Smooth muscle cell (in vitro differentiated cells): ENCODE measurements around the gene SNX19. TPM values are rescaled to one million over a fixed set of nuclear protein-coding genes. Genes with fewer than 3 reads are reported as not detected.

Experiments used
- DNase-seq: peaks from one replicate; lab custom pipeline; 2025; ENCODE audit not compliant: unreplicated experiment; lab: John Stamatoyannopoulos, UW
- H2AFZ ChIP-seq: fragments of 200-600 bp; sonication (generic); 2 replicates; pipeline ENCODE4 v1.6.0; 2016; ENCODE audit warnings: antibody characterized with exemption, low read depth, mild to moderate bottlenecking
- H3F3A ChIP-seq: fragments of 200-600 bp; sonication (generic); 2 replicates; pipeline ENCODE4 v1.6.0; 2017; ENCODE audit warnings: antibody characterized with exemption, low read depth
- H3K27ac ChIP-seq: fragments of 200-600 bp; sonication (generic); 2 replicates; pipeline ENCODE4 v1.5.1; 2016; ENCODE audit warnings: low read depth, mild to moderate bottlenecking
- H3K27me3 ChIP-seq: fragments of 200-600 bp; sonication (generic); 2 replicates; pipeline ENCODE4 v1.6.1; 2016; ENCODE audit warnings: low read depth, mild to moderate bottlenecking
- H3K36me3 ChIP-seq: fragments of 200-600 bp; sonication (generic); 2 replicates; pipeline ENCODE4 v1.5.1; 2016; ENCODE audit warnings: low read depth
- H3K4me1 ChIP-seq: fragments of 200-600 bp; sonication (generic); 2 replicates; pipeline ENCODE4 v1.5.1; 2016; ENCODE audit warnings: low read depth
- H3K4me2 ChIP-seq: fragments of 200-600 bp; sonication (generic); 2 replicates; pipeline ENCODE4 v1.6.0; 2016; ENCODE audit warnings: mild to moderate bottlenecking
- H3K4me3 ChIP-seq: fragments of 200-600 bp; sonication (generic); 2 replicates; pipeline ENCODE4 v1.5.1; 2016; ENCODE audit warnings: mild to moderate bottlenecking
- H3K79me2 ChIP-seq: fragments of 200-600 bp; sonication (generic); 2 replicates; pipeline ENCODE4 v1.6.0; 2016; ENCODE audit warnings: low read depth, mild to moderate bottlenecking
- H3K9ac ChIP-seq: fragments of 200-600 bp; sonication (generic); 2 replicates; pipeline ENCODE4 v1.6.0; 2016; ENCODE audit warnings: low read depth
- H3K9me3 ChIP-seq: fragments of 200-600 bp; sonication (generic); replicated peaks from 2 replicates; pipeline ENCODE4 v1.5.1; 2016; ENCODE audit warnings: low read depth
- H4K20me1 ChIP-seq: fragments of 200-600 bp; sonication (generic); 2 replicates; pipeline ENCODE4 v1.6.0; 2016; ENCODE audit warnings: low read depth
- CTCF ChIP-seq: fragments of 200-600 bp; sonication (generic); IDR thresholded peaks from 2 replicates; pipeline ENCODE4 v1.5.1; 2017; ENCODE audit warnings: borderline replicate concordance, mild to moderate bottlenecking, antibody characterized with exemption; ENCODE audit not compliant: insufficient read depth, poor library complexity, severe bottlenecking
- WGBS: methylation state at CpG from one replicate; pipeline ENCODE4 v1.1.7; 2016; ENCODE audit warnings: low lambda C conversion rate; 5-methylcytosine and 5-hydroxymethylcytosine counted together
- polyA plus RNA-seq: library from polyadenylated mRNA; unstranded; fragments of >200 nt; fragmentation: Nextera tagmentation; extraction: Ambion mirVana; gene quantifications from 2 replicates; pipeline ENCODE4 v1.2.1, GENCODE V29; 2016
- total RNA-seq: library from RNA; depleted of rRNA; stranded (reverse); fragments of >200 nt; gene quantifications from 2 replicates; pipeline ENCODE4 v1.2.3, GENCODE V29; 2014

Gene SNX19
- total and polyA plus RNA-seq, 2 experiments from 2014 or later = 15.1 to 59.5 TPM

DNA sequence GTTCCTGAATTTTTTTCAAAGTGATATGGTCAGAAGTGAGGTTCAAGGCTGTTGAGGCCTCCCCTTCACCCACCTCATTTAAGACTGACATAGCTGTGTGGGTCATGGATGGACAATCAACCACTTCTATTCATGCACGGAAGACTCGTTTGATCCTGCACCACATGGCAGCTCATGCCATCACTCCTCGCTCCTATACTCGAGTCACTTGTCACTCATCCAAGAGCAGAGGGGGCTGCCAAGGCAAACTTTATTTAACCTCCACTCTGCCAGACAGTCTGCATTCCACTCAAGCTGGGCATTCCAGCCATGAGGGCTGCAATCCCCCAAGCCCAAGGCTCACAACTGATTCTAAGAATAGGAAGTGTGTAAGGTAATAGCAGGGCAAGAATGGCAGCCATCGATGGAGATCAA is 34.1 kb downstream of the SNX19 start:
- no peak overlapping the region for H3K9ac ChIP-seq
- H3K79me2 ChIP-seq = no peaks in the 10 kb centered on the region
- H3K9me3 ChIP-seq = no peaks in the 10 kb centered on the region
- no peaks in the 10 kb centered on the region for H3F3A ChIP-seq
- H3K27ac ChIP-seq = no peak overlapping the region
- H3K4me2 ChIP-seq = no peak overlapping the region
- H3K36me3 ChIP-seq = peaks cover 10% of the 10 kb centered on the region
- no peak overlapping the region for H2AFZ ChIP-seq
- 96% methylated on average over 5 of the region's 5 CpGs for WGBS
- H3K4me1 ChIP-seq = no peaks in the 10 kb centered on the region
- TF ChIP-seq CTCF = no peak
- H3K27me3 ChIP-seq = no peaks in the 10 kb centered on the region
- no peak for DNase-seq
- peaks cover 6% of the 10 kb centered on the region for H4K20me1 ChIP-seq
- no peak overlapping the region for H3K4me3 ChIP-seq

DNA sequence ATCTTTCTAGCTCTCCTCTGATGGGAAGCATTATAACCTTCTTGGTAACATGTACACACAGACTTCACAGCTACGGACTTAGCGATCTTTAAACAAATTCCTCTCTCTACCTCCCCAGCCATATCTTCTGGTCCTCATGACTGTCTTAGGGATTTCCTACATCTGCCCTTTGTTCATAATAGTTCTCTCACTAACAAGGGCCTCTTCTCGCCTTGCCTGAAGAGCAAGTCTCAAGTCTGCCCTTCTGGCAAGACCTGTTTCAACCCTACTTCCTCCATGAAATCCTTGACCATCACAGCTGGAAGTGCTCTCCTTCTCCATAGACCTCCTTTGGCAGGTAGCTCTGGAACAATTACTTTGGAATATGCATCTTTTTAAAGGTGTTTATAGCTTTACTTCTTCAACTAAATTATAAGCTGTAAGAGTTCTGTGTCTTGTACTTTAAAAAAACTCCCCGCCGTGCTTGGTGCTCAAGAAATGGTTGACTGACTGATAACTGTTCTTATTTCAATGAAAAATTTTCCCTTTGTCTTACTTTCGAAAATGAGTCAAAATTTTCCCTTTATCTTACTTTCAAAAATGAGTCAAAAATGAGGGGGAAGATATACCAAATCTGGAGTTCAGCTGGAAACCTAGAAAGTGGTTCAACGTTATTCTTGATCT is 34.7 kb downstream of the SNX19 start:
- no peak overlapping the region for H3K4me3 ChIP-seq
- WGBS = 98% methylated on average over 7 of the region's 7 CpGs
- H3K4me1 ChIP-seq = no peaks in the 10 kb centered on the region
- peaks cover 10% of the 10 kb centered on the region for H3K36me3 ChIP-seq
- H2AFZ ChIP-seq = no peak overlapping the region
- H3K79me2 ChIP-seq = no peaks in the 10 kb centered on the region
- H3K27me3 ChIP-seq = no peaks in the 10 kb centered on the region
- peaks cover 6% of the 10 kb centered on the region for H4K20me1 ChIP-seq
- H3K4me2 ChIP-seq = no peak overlapping the region
- no peak for DNase-seq
- H3K9me3 ChIP-seq = no peaks in the 10 kb centered on the region
- H3K9ac ChIP-seq = no peak overlapping the region
- no peaks in the 10 kb centered on the region for H3F3A ChIP-seq
- TF ChIP-seq CTCF = no peak
- H3K27ac ChIP-seq = no peak overlapping the region

GRCh38 chr11:130879836-130880235 is 36.4 kb downstream of the SNX19 start:
- TF ChIP-seq CTCF = no peak
- Histone ChIP-seq H3K9ac (no peak overlapping the region), H4K20me1 (no peaks in the 10 kb centered on the region), H3K4me2 (no peak overlapping the region), H3K9me3 (no peaks in the 10 kb centered on the region), H3K27me3 (no peaks in the 10 kb centered on the region), H3K27ac (no peak overlapping the region), H3K4me3 (no peak overlapping the region), H3K36me3 (peaks cover 10% of the 10 kb centered on the region), H3F3A (no peaks in the 10 kb centered on the region), H3K79me2 (no peaks in the 10 kb centered on the region), H3K4me1 (no peaks in the 10 kb centered on the region), H2AFZ (no peak overlapping the region)
- DNase-seq = no peak
